Skeletal muscle satellite cell (primary cell): ENCODE results near the gene GPT2. TPM values are rescaled to one million over a fixed set of nuclear protein-coding genes. Genes with fewer than 3 reads are reported as not detected.

Source experiments
- H3K27me3 ChIP-seq: 2 replicates; pipeline ENCODE4 v1.7.0; 2013; ENCODE audit warnings: low read length; ENCODE audit not compliant: control insufficient read depth, insufficient read depth
- H3K36me3 ChIP-seq: 2 replicates; pipeline ENCODE4 v1.7.0; 2013; ENCODE audit warnings: mild to moderate bottlenecking, control low read depth, low read length; ENCODE audit not compliant: insufficient read depth
- H3K4me1 ChIP-seq: 2 replicates; pipeline ENCODE4 v1.7.0; 2013; ENCODE audit warnings: low read length; ENCODE audit not compliant: control insufficient read depth, insufficient read depth
- H3K4me2 ChIP-seq: 2 replicates; pipeline ENCODE4 v1.7.0; 2013; ENCODE audit warnings: mild to moderate bottlenecking, low read length
- H3K4me3 ChIP-seq: 2 replicates; pipeline ENCODE4 v1.7.0; 2013; ENCODE audit warnings: low read length
- H3K9ac ChIP-seq: 2 replicates; pipeline ENCODE4 v1.7.0; 2013; ENCODE audit warnings: mild to moderate bottlenecking, low read depth, low read length, moderate library complexity
- H3K9me3 ChIP-seq: replicated peaks from 2 replicates; pipeline ENCODE4 v1.7.0; 2013; ENCODE audit warnings: mild to moderate bottlenecking, control low read depth, low read length
- total RNA-seq: library from RNA; depleted of rRNA; stranded (reverse); fragments of >200 nt; gene quantifications from 2 replicates; pipeline ENCODE4 v1.2.3, GENCODE V29; 2012; rRNA removed

GPT2 gene
- 13.4 and 14.6 TPM in 2 replicates for total RNA-seq

- H3K4me3 ChIP-seq, result peak within 1 kb of the TSS; percentile 97
- peaks cover 28% of the 10 kb centered on the region for H3K4me1 ChIP-seq
- H3K9me3 ChIP-seq, result no peaks in the 10 kb centered on the region
- peaks cover 31% of the 10 kb centered on the region for H3K27me3 ChIP-seq
- H3K36me3 ChIP-seq, result no peaks in the 10 kb centered on the region
- H3K4me2 ChIP-seq, result peak within 1 kb of the TSS; percentile 95
- H3K9ac ChIP-seq, result peak within 1 kb of the TSS; percentile 75
Observed at GRCh38 chr16:46883690-46884512, at the start of gene GPT2. TSS of gene GPT2 (plus strand) at chr16:46884362. CDS start at chr16:46884716, 354 bp downstream.

DNA sequence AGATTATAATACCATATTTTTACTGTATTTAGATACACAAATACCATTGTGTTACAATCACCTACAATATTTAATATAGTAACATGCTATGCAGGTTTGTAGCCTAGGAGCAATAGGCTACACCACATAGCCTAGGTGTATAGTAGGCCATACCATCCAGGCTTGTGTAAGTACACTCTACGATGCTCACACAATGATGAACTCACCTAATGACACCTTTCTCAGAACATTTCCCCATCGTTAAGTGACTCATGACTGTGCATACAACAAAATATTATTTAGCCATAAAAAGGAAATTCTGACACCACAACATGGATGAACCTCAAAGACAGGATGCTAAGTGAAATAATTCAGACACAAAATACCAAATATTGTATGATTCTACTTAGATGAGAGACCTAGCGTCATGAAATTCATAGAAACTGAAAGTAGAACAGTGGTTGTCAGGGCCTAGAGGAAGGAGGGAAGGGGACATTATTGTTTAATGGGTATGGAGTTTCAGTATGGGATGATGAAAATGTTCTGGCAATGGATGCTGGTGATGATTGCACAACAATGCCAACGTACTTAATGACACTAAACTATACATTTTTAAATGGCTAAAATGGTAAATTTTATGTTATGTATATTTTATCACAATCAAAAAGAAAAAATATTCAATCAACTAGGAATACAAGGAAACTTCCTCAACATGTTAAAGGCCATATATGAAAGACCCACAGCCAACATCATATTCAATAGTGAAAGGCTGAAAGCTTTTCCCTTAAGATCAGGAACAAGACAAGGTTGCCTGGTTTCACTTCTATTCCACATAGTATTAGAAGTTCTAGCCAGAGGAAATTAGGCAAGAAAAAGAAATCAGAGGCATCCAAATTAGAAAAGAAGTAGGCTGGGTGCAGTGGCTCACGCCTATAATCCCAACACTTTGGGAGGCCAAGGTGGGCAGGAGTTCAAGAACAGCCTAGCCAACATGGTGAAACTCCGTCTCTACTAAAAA is 47.3 kb upstream of the GPT2 start:
- no peaks in the 10 kb centered on the region for H3K4me1 ChIP-seq
- H3K9me3 ChIP-seq, result no peaks in the 10 kb centered on the region
- no peak overlapping the region for H3K9ac ChIP-seq
- H3K27me3 ChIP-seq, result no peaks in the 10 kb centered on the region
- no peak overlapping the region for H3K4me3 ChIP-seq
- no peak overlapping the region for H3K4me2 ChIP-seq
- H3K36me3 ChIP-seq, result no peaks in the 10 kb centered on the region

DNA sequence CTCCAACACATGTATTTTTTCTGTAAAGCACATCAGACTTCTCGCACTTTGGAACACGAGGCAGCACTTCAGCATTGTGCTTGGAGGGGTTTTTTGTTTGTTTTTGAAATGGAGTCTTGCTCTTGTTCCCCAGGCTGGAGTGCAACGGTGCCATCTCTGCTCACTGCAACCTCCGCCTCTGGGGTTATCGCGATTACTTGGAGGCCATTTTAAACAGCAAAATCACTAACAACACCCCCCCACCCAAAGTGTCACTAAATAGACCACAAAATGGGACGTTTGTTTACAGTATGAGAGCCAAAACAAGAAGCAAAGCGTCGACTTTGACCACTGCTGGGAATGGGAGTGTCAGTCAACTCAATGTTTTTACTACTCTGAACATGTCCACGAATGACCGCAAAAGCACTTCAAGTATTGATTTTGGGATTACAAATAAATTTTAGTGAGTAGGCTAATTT is 44.1 kb upstream of the GPT2 start:
- H3K9ac ChIP-seq, result no peak overlapping the region
- peaks cover 7% of the 10 kb centered on the region for H3K27me3 ChIP-seq
- no peaks in the 10 kb centered on the region for H3K36me3 ChIP-seq
- H3K9me3 ChIP-seq, result no peaks in the 10 kb centered on the region
- H3K4me3 ChIP-seq, result no peak overlapping the region
- H3K4me1 ChIP-seq, result no peaks in the 10 kb centered on the region
- no peak overlapping the region for H3K4me2 ChIP-seq

GRCh38 chr16:46842192-46842895 is 41.8 kb upstream of the GPT2 start:
- Histone ChIP-seq H3K36me3 (no peaks in the 10 kb centered on the region), H3K4me1 (no peaks in the 10 kb centered on the region)

DNA sequence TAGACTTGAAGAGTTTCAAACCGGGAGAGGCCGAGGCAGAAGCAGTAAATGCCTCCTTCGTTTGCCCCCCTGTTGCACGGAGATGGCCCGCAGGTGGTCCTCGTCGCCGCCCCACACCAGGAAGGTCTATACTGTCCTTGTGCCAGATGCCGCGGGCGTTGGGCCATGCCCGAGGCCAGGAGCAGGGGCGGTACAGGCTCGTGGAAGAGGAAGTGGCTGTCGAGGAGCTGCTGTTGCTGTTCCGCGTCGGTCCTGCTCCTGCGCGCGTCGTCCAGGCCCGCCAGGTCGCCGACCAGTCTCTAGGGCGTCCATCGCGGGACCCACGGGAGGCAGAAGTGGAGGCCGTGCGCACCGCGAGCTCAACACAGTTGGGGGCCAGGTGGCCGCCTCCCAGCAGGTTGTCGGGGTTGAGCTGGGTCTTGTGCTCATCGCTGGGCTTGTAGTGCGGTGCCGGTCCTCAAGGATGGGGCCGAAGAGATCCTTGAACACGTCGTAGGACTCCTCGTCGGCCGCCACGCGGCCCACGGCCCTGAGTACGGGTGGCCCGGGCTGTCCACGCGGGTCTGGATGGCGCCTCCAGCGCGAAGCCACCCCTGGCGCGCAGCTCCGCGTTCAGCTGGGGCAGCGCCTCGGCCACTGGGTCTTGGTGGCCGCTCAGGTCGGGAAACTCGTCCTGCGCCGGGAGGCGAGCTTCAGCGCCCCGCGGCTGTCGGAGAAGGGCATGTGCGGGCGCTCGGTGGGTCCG is 40.1 kb upstream of the GPT2 start:
- no peak overlapping the region for H3K4me3 ChIP-seq
- H3K9ac ChIP-seq, result no peak overlapping the region
- H3K4me2 ChIP-seq, result peak overlapping the region; percentile 50
- H3K36me3 ChIP-seq, result no peaks in the 10 kb centered on the region
- no peaks in the 10 kb centered on the region for H3K9me3 ChIP-seq
- H3K27me3 ChIP-seq, result peaks cover 7% of the 10 kb centered on the region
- no peaks in the 10 kb centered on the region for H3K4me1 ChIP-seq

More at GRCh38 chr16:46842192-46842895, 41.8 kb upstream of the GPT2 start:
- H3K27me3 ChIP-seq, result peaks cover 7% of the 10 kb centered on the region
- no peak overlapping the region for H3K4me2 ChIP-seq
- H3K9me3 ChIP-seq, result no peaks in the 10 kb centered on the region
- no peak overlapping the region for H3K4me3 ChIP-seq
- no peak overlapping the region for H3K9ac ChIP-seq

DNA sequence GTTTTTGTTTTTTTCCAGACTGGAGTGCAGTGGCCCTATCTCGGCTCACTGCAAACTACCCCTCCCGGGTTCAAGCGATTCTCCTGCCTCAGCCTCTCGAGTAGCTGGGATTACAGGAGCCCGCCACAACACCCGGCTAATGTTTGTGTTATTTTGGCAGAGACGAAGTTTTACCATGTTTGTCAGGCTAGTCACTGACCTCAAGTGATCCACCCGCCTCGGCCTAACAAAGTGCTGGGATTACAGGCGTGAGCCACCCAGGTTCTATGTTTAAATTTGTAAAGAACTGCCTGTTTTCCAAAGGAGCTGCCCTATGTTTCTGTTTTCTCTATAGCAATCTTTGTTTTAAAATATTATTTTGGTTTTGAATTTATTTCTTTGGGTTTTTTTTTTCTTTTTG is 39.4 kb upstream of the GPT2 start:
- Histone ChIP-seq H3K27me3 (peaks cover 7% of the 10 kb centered on the region), H3K4me1 (no peaks in the 10 kb centered on the region), H3K36me3 (no peaks in the 10 kb centered on the region), H3K9ac (no peak overlapping the region), H3K4me2 (no peak overlapping the region), H3K9me3 (no peaks in the 10 kb centered on the region), H3K4me3 (no peak overlapping the region)

GRCh38 chr16:46845952-46846351 is 38.2 kb upstream of the GPT2 start:
- no peak overlapping the region for H3K9ac ChIP-seq
- H3K4me1 ChIP-seq, result no peaks in the 10 kb centered on the region
- H3K4me2 ChIP-seq, result no peak overlapping the region
- H3K4me3 ChIP-seq, result no peak overlapping the region
- peaks cover 12% of the 10 kb centered on the region for H3K27me3 ChIP-seq
- H3K9me3 ChIP-seq, result no peaks in the 10 kb centered on the region
- no peaks in the 10 kb centered on the region for H3K36me3 ChIP-seq

- H3K4me1 ChIP-seq, result no peaks in the 10 kb centered on the region
- H3K36me3 ChIP-seq, result no peaks in the 10 kb centered on the region
- no peak overlapping the region for H3K9ac ChIP-seq
- no peak overlapping the region for H3K4me3 ChIP-seq
- peaks cover 8% of the 10 kb centered on the region for H3K27me3 ChIP-seq
- H3K9me3 ChIP-seq, result no peaks in the 10 kb centered on the region
- H3K4me2 ChIP-seq, result no peak overlapping the region
Observed at GRCh38 chr16:46848768-46849764, 35.1 kb upstream of the GPT2 start.

- Histone ChIP-seq H3K4me1 (no peaks in the 10 kb centered on the region), H3K9ac (no peak overlapping the region), H3K4me2 (no peak overlapping the region), H3K36me3 (no peaks in the 10 kb centered on the region), H3K27me3 (peaks cover 4% of the 10 kb centered on the region), H3K9me3 (no peaks in the 10 kb centered on the region), H3K4me3 (no peak overlapping the region)
Observed at GRCh38 chr16:46850619-46851555, 33.3 kb upstream of the GPT2 start.
